SIG-M5 treated with dmso at 0.1 percent for 504 hours (cell line): ENCODE results near the gene RPL28.
"Not testable (repeated sequence)": the region's sequence is repeated elsewhere in the genome, so short reads cannot be mapped to it uniquely, and the experiment has no call there.

ENCODE experiments used
- DNase-seq: peaks from one replicate; lab custom pipeline; 2025; ENCODE audit not compliant: unreplicated experiment; lab: John Stamatoyannopoulos, UW

Gene RPL28

GRCh38 chr19:55421281-55421680 is 35.5 kb downstream of the RPL28 start:
- not testable (repeated sequence) for DNase-seq

GRCh38 chr19:55423225-55424005 is 37.7 kb downstream of the RPL28 start:
- DNase-seq, result no peak

- no peak for DNase-seq
Measured at GRCh38 chr19:55424518-55424917, 38.8 kb downstream of the RPL28 start.

- DNase-seq, result no peak
Measured at GRCh38 chr19:55426042-55426441, 40.3 kb downstream of the RPL28 start.

GRCh38 chr19:55431183-55431582 is 45.5 kb downstream of the RPL28 start:
- no peak for DNase-seq

GRCh38 chr19:55432241-55432959 is 46.7 kb downstream of the RPL28 start:
- DNase-seq, result no peak

GRCh38 chr19:55433292-55433691 is 47.6 kb downstream of the RPL28 start:
- DNase-seq, result no peak

- no peak for DNase-seq
Measured at GRCh38 chr19:55434356-55434919, 48.7 kb downstream of the RPL28 start.

- no peak for DNase-seq
Measured at GRCh38 chr19:55435020-55435419, 49.3 kb downstream of the RPL28 start.

- no peak for DNase-seq
Measured at GRCh38 chr19:55436847-55437246, 51.1 kb downstream of the RPL28 start.

GRCh38 chr19:55437410-55437809 is 51.7 kb downstream of the RPL28 start:
- peak; percentile 47 for DNase-seq

GRCh38 chr19:55439052-55439451 is 53.3 kb downstream of the RPL28 start:
- no peak for DNase-seq

- no peak for DNase-seq
Measured at GRCh38 chr19:55440411-55441105, 54.8 kb downstream of the RPL28 start.

- peak; percentile 77 for DNase-seq
Measured at GRCh38 chr19:55441319-55441691, 55.6 kb downstream of the RPL28 start.

- no peak for DNase-seq
Measured at GRCh38 chr19:55441692-55442321, 56.1 kb downstream of the RPL28 start.

- DNase-seq, result no peak
Measured at GRCh38 chr19:55442372-55442961, 56.7 kb downstream of the RPL28 start.

GRCh38 chr19:55443045-55443823 is 57.5 kb downstream of the RPL28 start, which contains the start of gene SHISA7:
TSS of gene SHISA7 (minus strand) at chr19:55443300. CDS start at chr19:55442863, 437 bp downstream.
- DNase-seq, result no peak

- DNase-seq, result no peak
Measured at GRCh38 chr19:55443824-55444480, 58.2 kb downstream of the RPL28 start.

- DNase-seq, result no peak
Measured at GRCh38 chr19:55444646-55445045, 58.9 kb downstream of the RPL28 start.
